ENCODE measurements around the gene ODAD3.

The ODAD3 gene

DNA sequence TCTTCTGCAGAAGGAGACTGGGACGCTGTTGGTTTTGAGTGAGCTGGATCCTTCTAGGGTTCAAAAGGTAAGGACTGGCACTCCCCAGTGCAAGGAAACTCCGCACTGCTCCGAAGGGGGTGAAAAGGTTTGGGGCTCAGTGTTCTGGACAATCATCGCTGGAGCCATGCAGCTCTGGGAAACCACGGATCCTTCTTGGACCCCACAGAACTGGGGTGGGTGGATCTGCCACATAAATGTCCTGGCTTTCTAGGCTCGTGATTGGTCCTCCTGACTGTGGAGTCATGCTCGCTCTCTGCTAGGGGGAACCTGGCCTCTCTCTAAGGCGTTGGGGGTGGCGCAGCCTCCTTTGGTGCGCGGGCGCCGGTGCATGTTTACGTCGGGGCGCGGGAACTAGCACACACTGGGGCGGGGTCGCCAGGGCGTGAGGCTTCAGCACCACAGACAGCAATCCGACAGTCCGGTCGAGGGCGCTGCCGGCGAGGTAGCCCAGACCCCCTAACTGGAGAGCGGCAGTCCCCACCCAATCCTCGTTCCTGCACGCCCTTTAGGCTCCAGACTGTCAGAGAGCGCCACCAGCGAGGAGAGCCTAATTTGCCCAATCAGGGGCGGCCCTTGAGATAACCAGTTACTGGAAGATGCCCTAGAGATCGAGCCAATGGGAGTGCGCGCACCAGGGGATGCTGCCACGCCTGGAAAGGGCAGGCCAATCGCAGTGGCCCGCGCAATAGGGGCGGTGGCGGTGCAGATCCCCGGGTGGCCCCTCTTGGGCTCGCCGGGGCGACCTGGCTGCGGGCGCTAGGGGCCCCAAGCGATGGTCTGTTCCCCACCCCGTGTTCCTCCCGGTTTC is 46.8 kb upstream of the ODAD3 start:
- DNase-seq (ENCODE audit: low read depth in 1 of 2, low spot score in 1 of 2): peak; percentile 58 to 73
- H3K27me3 ChIP-seq (ENCODE audit: insufficient read depth, poor library complexity, severe bottlenecking): peaks cover 40% of the 10 kb centered on the region
- TF ChIP-seq, protein P1, sequence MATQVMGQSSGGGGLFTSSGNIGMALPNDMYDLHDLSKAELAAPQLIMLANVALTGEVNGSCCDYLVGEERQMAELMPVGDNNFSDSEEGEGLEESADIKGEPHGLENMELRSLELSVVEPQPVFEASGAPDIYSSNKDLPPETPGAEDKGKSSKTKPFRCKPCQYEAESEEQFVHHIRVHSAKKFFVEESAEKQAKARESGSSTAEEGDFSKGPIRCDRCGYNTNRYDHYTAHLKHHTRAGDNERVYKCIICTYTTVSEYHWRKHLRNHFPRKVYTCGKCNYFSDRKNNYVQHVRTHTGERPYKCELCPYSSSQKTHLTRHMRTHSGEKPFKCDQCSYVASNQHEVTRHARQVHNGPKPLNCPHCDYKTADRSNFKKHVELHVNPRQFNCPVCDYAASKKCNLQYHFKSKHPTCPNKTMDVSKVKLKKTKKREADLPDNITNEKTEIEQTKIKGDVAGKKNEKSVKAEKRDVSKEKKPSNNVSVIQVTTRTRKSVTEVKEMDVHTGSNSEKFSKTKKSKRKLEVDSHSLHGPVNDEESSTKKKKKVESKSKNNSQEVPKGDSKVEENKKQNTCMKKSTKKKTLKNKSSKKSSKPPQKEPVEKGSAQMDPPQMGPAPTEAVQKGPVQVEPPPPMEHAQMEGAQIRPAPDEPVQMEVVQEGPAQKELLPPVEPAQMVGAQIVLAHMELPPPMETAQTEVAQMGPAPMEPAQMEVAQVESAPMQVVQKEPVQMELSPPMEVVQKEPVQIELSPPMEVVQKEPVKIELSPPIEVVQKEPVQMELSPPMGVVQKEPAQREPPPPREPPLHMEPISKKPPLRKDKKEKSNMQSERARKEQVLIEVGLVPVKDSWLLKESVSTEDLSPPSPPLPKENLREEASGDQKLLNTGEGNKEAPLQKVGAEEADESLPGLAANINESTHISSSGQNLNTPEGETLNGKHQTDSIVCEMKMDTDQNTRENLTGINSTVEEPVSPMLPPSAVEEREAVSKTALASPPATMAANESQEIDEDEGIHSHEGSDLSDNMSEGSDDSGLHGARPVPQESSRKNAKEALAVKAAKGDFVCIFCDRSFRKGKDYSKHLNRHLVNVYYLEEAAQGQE (IDR thresholded peaks at IDR 0.05; ENCODE audit: insufficient replicate concordance, low read depth): peak; percentile 92
- TF ChIP-seq, protein P2, sequence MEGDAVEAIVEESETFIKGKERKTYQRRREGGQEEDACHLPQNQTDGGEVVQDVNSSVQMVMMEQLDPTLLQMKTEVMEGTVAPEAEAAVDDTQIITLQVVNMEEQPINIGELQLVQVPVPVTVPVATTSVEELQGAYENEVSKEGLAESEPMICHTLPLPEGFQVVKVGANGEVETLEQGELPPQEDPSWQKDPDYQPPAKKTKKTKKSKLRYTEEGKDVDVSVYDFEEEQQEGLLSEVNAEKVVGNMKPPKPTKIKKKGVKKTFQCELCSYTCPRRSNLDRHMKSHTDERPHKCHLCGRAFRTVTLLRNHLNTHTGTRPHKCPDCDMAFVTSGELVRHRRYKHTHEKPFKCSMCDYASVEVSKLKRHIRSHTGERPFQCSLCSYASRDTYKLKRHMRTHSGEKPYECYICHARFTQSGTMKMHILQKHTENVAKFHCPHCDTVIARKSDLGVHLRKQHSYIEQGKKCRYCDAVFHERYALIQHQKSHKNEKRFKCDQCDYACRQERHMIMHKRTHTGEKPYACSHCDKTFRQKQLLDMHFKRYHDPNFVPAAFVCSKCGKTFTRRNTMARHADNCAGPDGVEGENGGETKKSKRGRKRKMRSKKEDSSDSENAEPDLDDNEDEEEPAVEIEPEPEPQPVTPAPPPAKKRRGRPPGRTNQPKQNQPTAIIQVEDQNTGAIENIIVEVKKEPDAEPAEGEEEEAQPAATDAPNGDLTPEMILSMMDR (IDR thresholded peaks at IDR 0.05; ENCODE audit: insufficient read depth, low read length): no peak
- no peak overlapping the region for H3K27ac ChIP-seq (replicated peaks)
- H3K4me3 ChIP-seq (replicated peaks; ENCODE audit: insufficient read depth, low read length): peak overlapping the region; percentile 26

DNA sequence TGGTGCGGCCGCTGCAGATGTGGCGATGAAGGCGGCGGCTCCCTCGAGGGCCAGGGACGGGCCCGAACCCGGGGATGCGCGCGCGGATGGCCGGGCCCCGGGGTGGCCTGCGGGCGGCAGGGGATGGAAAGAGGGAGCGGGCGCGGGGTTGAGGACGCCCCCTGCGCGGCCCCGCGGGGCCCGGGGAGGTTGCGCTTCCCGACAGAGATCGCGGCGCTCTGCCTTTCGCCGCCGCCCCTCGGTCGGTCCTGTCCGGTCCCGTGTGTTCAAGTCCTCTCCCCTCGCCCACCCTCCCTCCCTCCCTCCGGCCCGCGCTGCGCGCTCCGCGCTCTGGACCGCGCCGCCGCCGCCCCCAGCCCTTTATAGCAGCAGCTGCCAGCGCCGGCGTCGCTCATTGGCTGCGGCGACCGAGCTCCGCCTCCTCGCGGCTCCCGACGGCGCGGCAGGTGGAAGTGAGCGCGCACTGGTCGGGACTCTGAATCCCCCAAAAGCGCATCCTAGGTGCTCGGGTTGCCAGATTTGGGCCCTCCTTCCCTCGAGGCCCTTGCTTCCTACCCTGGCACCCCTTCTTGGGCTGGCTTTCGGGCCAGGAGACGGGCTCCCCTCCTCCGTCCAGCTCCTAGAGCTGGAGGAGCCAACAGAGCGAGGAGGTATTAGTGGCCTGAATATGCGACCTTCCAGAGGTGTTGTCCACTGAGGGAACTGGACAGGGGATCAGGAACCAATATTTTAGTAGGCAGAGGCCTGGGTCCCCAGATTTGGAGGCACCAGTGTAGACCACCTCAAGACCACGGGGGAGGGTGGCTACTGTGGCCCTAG is 46.0 kb upstream of the ODAD3 start, which contains the start of gene ELAVL3:
ELAVL3 (minus strand) TSS at position 332 of the 819 bp plus-strand sequence. CDS start 438 bp downstream, outside the sequence.
- Histone ChIP-seq H3K27ac (replicated peaks) (no peak within 1 kb of the TSS), H3K4me3 (replicated peaks; ENCODE audit: insufficient read depth, low read length) (no peak within 1 kb of the TSS), H3K27me3 (ENCODE audit: insufficient read depth, poor library complexity, severe bottlenecking) (peaks cover 41% of the 10 kb centered on the region)
- no peak for DNase-seq (ENCODE audit: low read depth in 1 of 2, low spot score in 1 of 2)
- TF ChIP-seq POLR2AphosphoS5 (IDR thresholded peaks at IDR 0.05; ENCODE audit: low read depth) (no peak), GABPA (IDR thresholded peaks at IDR 0.05; ENCODE audit: low read depth) (no peak), SPI1 (IDR thresholded peaks at IDR 0.05; ENCODE audit: borderline replicate concordance, low read depth) (no peak)
- TF ChIP-seq, protein P2 (IDR thresholded peaks at IDR 0.05; ENCODE audit: insufficient read depth, low read length): no peak
- TF ChIP-seq, protein P1 (IDR thresholded peaks at IDR 0.05; ENCODE audit: insufficient replicate concordance, low read depth): no peak

DNA sequence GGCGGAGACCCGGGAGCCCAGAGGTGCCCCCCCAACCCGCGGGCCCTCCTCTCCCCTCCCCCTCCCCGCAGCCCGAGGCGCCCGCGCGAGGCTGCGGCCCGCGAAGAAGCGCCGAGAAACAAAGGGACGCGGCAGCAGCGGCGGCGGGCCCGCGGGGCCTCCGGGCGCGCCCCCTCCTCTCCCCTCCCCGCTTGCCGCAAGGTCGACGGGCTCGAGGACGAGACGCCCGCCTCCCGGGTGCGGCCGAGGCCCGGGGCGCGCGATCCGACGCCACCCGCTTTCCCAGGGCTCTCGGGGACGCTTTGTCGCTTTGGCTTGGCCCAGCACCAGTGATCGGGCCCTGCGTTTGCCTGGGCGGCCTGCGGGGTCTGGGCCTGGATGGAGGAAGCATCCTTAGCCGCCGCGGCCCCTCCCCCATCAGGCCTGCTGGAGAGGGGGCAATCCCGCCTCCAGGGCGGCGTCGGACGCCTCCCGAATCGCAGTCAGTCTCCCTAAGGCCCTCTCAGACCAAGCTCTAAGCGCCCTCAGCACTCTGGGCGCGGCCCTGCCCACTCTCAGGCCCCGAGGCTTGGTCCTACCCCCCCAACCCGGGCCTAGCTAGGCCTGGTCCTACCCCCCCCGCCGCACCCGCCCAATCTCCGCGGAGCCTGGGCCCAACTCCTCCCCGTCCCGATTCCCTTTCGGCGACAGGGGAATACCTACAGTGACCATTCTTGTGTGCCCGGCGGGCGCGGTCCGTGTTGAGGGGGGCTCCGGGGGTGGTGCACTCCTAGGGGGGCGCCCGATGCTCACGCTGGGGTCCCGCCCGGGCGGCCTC is 45.2 kb upstream of the ODAD3 start:
- Histone ChIP-seq H3K27me3 (ENCODE audit: insufficient read depth, poor library complexity, severe bottlenecking) (peaks cover 41% of the 10 kb centered on the region), H3K4me3 (replicated peaks; ENCODE audit: insufficient read depth, low read length) (no peak overlapping the region), H3K27ac (replicated peaks) (no peak overlapping the region)
- DNase-seq (ENCODE audit: low read depth in 1 of 2, low spot score in 1 of 2): no peak
- TF ChIP-seq, protein P1 (IDR thresholded peaks at IDR 0.05; ENCODE audit: insufficient replicate concordance, low read depth): no peak
- TF ChIP-seq SPI1 (IDR thresholded peaks at IDR 0.05; ENCODE audit: borderline replicate concordance, low read depth) (no peak), GABPA (IDR thresholded peaks at IDR 0.05; ENCODE audit: low read depth) (no peak), POLR2AphosphoS5 (IDR thresholded peaks at IDR 0.05; ENCODE audit: low read depth) (no peak)
- TF ChIP-seq, protein P2 (IDR thresholded peaks at IDR 0.05; ENCODE audit: insufficient read depth, low read length): no peak

Data from HL-60 (cell line).